ENCODE results near the gene PPT1. TPM values are rescaled to one million over a fixed set of nuclear protein-coding genes. Genes with fewer than 3 reads are reported as not detected.
A peak's percentile ranks its signal among the peaks of the same experiment; 100 is the strongest.
"Not testable (repeated sequence)": the region's sequence is repeated elsewhere in the genome, so short reads cannot be mapped to it uniquely, and the experiment has no call there.

The PPT1 gene
- total and polyA plus RNA-seq, 2 of the 4 experiments (the other 2 are of a cell fraction) = 22.7 to 55.4 TPM

GRCh38 chr1:40084750-40085149 lies 12.3 kb downstream of the PPT1 start:
- peaks cover 23% of the 10 kb centered on the region for H3K36me3 ChIP-seq (ENCODE audit: control insufficient read depth, insufficient read depth, low read length)
- H3K18ac ChIP-seq (ENCODE audit: low read depth, low read length); H3K9me3 ChIP-seq (ENCODE audit: control insufficient read depth, insufficient read depth, low read length); POLR2A ChIA-PET (ENCODE audit: unreplicated experiment); H2BK15ac ChIP-seq (ENCODE audit: low read depth, low read length); H3K4ac ChIP-seq (ENCODE audit: low read depth, low read length); H3K27ac ChIP-seq (ENCODE audit: insufficient read depth, low read length); H2BK120ac ChIP-seq (ENCODE audit: low read depth, low read length); H2BK5ac ChIP-seq (ENCODE audit: low read depth, low read length, poor library complexity, severe bottlenecking); H3K4me1 ChIP-seq (ENCODE audit: control insufficient read depth, insufficient read depth, low read length); H3K9me1 ChIP-seq (ENCODE audit: insufficient read depth, low read length); H3K79me1 ChIP-seq (ENCODE audit: low read depth in 1 of 2, low read length in 2 of 2); H3K4me2 ChIP-seq (ENCODE audit: low read depth, low read length); H4K20me1 ChIP-seq (ENCODE audit: insufficient read depth, low read length); BruUV-seq (replicated peaks); H2AFZ ChIP-seq (replicated peaks; ENCODE audit: low read length, poor library complexity); H4K91ac ChIP-seq (ENCODE audit: insufficient read depth, low read depth, low read length); H3K27me3 ChIP-seq (ENCODE audit: control insufficient read depth, insufficient read depth, low read length); H3K9ac ChIP-seq (ENCODE audit: low read depth, low read length); H4K5ac ChIP-seq (ENCODE audit: low read depth, low read length); H3K14ac ChIP-seq (replicated peaks; ENCODE audit: low read depth, low read length); H3K4me3 ChIP-seq (ENCODE audit: insufficient read depth, low read depth, low read length); H4K8ac ChIP-seq (ENCODE audit: low read depth in 2 of 2, low read length in 2 of 2); H3K23ac ChIP-seq (ENCODE audit: low read depth, low read length); ATAC-seq (ENCODE audit: low read depth); H2BK20ac ChIP-seq (ENCODE audit: low read depth, low read length); H2AK9ac ChIP-seq (replicated peaks; ENCODE audit: low read depth, low read length, poor library complexity); H2AK5ac ChIP-seq (ENCODE audit: low read depth, low read length); H3K56ac ChIP-seq (ENCODE audit: extremely low read depth, insufficient read depth, low read length); dilution Hi-C loops (cut with HindIII; ENCODE audit: low sequenced_read_pairs, unreplicated experiment): not testable (repeated sequence)
- no CpG with 5 or more reads among the region's 11 CpGs for WGBS, 2 experiments (ENCODE audit: extremely low coverage in 2 of 2, insufficient read length in 1 of 2)
- peak; percentile 55 for DNase-seq
- CTCF ChIA-PET = interaction anchor here (0.6 to 2.1 kb wide), 3 partner anchors 199 to 254 kb away, joined by 3 to 9 read pairs (median 7); no protein-coding TSS in a partner anchor
- TF ChIP-seq RAD21 (IDR thresholded peaks at IDR 0.05; ENCODE audit: low read length) (peak; percentile 59), SMC3 (IDR thresholded peaks at IDR 0.05; ENCODE audit: low read depth, low read length) (peak; percentile 39; the same call in 1 of the 2 replicates), CTCF (conservative IDR thresholded peaks at IDR 0.05; ENCODE audit: low read depth, low read length) (peak; percentile 54)
- intact Hi-C loops (cut with micrococcal nuclease) (loop anchor here (1.0 kb wide), 1 partner anchor 254 kb away; no protein-coding TSS in a partner anchor), in situ Hi-C loops (cut with MboI; ENCODE audit: low sequenced_read_pairs) (loop anchor here (5.0 kb wide), 1 partner anchor 253 kb away; no protein-coding TSS in a partner anchor)
